Measurements from ENCODE around the gene STYK1. TPM values are rescaled to one million over a fixed set of nuclear protein-coding genes. Genes with fewer than 3 reads are reported as not detected.

STYK1 gene
- total and polyA plus RNA-seq, 9 of the 15 experiments (the other 6 are each of a cell fraction or from before 2014, with no cell fraction given), result 0.31 to 1.8 (median 0.64) TPM

DNA sequence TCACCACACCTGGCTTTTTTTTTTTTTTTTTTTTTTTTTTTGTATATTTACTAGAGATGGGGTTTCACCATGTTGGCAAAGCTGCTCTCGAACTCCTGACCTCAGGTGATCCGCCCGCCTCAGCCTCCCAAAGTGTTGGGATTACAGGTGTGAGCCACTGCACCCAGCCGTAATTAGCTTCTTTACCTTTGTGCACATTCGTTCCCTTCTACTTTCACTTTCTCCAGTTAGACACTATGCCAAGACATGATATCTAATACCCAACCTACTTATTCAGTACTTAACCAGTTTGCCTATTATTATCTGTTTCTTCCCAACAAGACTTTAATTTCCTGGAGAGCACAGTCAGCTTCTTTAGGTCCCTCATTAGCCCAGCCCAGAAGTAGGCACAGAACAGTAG is 5.3 kb downstream of the STYK1 start:
- H3K4me1 ChIP-seq (replicated peaks in 1 of 2; ENCODE audit: control insufficient read depth in 2 of 2, insufficient read depth in 2 of 2, low read length in 2 of 2), result peaks cover 0 to 3% of the 10 kb centered on the region in 2 experiments; a peak in 3 of 5 replicates
- H3K79me2 ChIP-seq (ENCODE audit: control insufficient read depth, insufficient read depth, low read length), result no peaks in the 10 kb centered on the region
- CTCF ChIA-PET (ENCODE audit: low intra/inter-chr PET ratio), result no interaction called here
- no peak overlapping the region for H3K4me2 ChIP-seq (ENCODE audit: insufficient read depth, low read length)
- no peak for DNase-seq (ENCODE audit: extremely low read depth in 1 of 4, low spot score in 3 of 4)
- BruUV-seq (replicated peaks), result no TSS peak
- no peaks in the 10 kb centered on the region for H3K9me3 ChIP-seq (replicated peaks; ENCODE audit: control insufficient read depth, insufficient read depth, low read depth, low read length)
- no peaks in the 10 kb centered on the region for H3K27me3 ChIP-seq (ENCODE audit: control insufficient read depth in 2 of 2, insufficient read depth in 2 of 2, low read length in 2 of 2)
- H3K9me1 ChIP-seq (ENCODE audit: control insufficient read depth, insufficient read depth, low read length), result no peaks in the 10 kb centered on the region
- WGBS (ENCODE audit: insufficient coverage, low coverage, missing lambda C conversion rate), result no CpG with 5 or more reads among the region's 5 CpGs
- POLR2A ChIA-PET, result no interaction called here
- intact Hi-C loops (cut with micrococcal nuclease), result no loop called here
- no peak for FAIRE-seq
- in situ Hi-C loops (cut with MboI), result no loop called here
- H2AFZ ChIP-seq (ENCODE audit: low read depth, low read length), result no peak overlapping the region
- H3K4me3 ChIP-seq, result no peak overlapping the region
- H4K20me1 ChIP-seq (replicated peaks; ENCODE audit: control insufficient read depth, insufficient read depth, low read length), result no peaks in the 10 kb centered on the region
- TF ChIP-seq, protein P1, sequence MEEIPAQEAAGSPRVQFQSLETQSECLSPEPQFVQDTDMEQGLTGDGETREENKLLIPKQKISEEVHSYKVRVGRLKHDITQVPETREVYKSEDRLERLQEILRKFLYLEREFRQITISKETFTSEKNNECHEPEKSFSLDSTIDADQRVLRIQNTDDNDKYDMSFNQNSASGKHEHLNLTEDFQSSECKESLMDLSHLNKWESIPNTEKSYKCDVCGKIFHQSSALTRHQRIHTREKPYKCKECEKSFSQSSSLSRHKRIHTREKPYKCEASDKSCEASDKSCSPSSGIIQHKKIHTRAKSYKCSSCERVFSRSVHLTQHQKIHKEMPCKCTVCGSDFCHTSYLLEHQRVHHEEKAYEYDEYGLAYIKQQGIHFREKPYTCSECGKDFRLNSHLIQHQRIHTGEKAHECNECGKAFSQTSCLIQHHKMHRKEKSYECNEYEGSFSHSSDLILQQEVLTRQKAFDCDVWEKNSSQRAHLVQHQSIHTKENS (CRISPR knock-in tag; IDR thresholded peaks at IDR 0.05), result no peak
- no peaks in the 10 kb centered on the region for H3K36me3 ChIP-seq (ENCODE audit: control insufficient read depth, insufficient read depth, low read length)
- no peak overlapping the region for H3K9ac ChIP-seq (ENCODE audit: insufficient read depth in 1 of 2, low read depth in 2 of 2, low read length in 2 of 2)
- H3K27ac ChIP-seq (ENCODE audit: extremely low read depth, low read depth, low read length), result no peak overlapping the region
- no peak for ATAC-seq

DNA sequence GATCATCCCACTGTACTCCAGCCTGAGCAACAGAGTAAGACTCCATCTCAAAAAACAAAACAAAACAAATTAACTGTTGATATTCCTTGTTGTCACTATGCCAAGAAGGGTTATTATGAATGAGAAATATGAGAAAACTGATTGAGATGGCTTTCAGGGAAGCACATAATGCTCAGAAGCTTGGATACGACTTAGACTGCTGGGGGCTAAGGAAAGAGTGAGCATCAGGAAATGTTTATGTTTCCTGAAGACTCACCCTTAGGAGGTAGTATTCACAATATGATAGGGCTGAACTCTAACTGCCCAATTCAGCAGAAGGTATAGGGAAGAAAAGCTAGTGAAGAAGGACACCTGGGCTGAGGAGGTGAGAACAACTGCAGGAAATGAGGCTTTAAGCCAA is 6.3 kb downstream of the STYK1 start:
- no peaks in the 10 kb centered on the region for H3K36me3 ChIP-seq (ENCODE audit: control insufficient read depth, insufficient read depth, low read length)
- TF ChIP-seq, protein P2, sequence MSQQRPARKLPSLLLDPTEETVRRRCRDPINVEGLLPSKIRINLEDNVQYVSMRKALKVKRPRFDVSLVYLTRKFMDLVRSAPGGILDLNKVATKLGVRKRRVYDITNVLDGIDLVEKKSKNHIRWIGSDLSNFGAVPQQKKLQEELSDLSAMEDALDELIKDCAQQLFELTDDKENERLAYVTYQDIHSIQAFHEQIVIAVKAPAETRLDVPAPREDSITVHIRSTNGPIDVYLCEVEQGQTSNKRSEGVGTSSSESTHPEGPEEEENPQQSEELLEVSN (IDR thresholded peaks at IDR 0.05; ENCODE audit: borderline replicate concordance in 1 of 2, extremely low read depth in 1 of 2, insufficient read depth in 1 of 2, insufficient read length in 1 of 2, low read depth in 1 of 2, low read length in 1 of 2, poor library complexity in 1 of 2, severe bottlenecking in 1 of 2), result no peak
- TF ChIP-seq, protein P3, sequence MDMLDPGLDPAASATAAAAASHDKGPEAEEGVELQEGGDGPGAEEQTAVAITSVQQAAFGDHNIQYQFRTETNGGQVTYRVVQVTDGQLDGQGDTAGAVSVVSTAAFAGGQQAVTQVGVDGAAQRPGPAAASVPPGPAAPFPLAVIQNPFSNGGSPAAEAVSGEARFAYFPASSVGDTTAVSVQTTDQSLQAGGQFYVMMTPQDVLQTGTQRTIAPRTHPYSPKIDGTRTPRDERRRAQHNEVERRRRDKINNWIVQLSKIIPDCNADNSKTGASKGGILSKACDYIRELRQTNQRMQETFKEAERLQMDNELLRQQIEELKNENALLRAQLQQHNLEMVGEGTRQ (CRISPR knock-in tag; IDR thresholded peaks at IDR 0.05), result no peak
- TF ChIP-seq MEF2A (IDR thresholded peaks at IDR 0.05; ENCODE audit: control insufficient read depth, low read depth, low read length) (no peak), CHD4 (IDR thresholded peaks at IDR 0.05; ENCODE audit: insufficient read depth, insufficient replicate concordance, low read depth, low read length, poor library complexity, severe bottlenecking) (no peak), NR4A1 (CRISPR knock-in tag; IDR thresholded peaks at IDR 0.05) (no peak), NR4A1 (tag; IDR thresholded peaks at IDR 0.05) (no peak), NR1H2 (CRISPR knock-in tag; IDR thresholded peaks at IDR 0.05) (no peak), ZNF436 (CRISPR knock-in tag; IDR thresholded peaks at IDR 0.05) (no peak), XRCC5 (IDR thresholded peaks at IDR 0.05; ENCODE audit: low read depth, low read length) (no peak), TSC22D4 (tag; IDR thresholded peaks at IDR 0.05) (no peak)
- H3K4me3 ChIP-seq, result no peak overlapping the region
- H3K27ac ChIP-seq (ENCODE audit: extremely low read depth, low read depth, low read length), result no peak overlapping the region
- DNase-seq (ENCODE audit: extremely low read depth in 1 of 4, low spot score in 3 of 4), result no peak
- FAIRE-seq, result no peak
- no peak overlapping the region for H3K9ac ChIP-seq (ENCODE audit: insufficient read depth in 1 of 2, low read depth in 2 of 2, low read length in 2 of 2)
- intact Hi-C loops (cut with micrococcal nuclease) (no loop called here), in situ Hi-C loops (cut with MboI) (no loop called here)
- no peak overlapping the region for H2AFZ ChIP-seq (ENCODE audit: low read depth, low read length)
- no peaks in the 10 kb centered on the region for H3K9me1 ChIP-seq (ENCODE audit: control insufficient read depth, insufficient read depth, low read length)
- ChIA-PET POLR2A (no interaction called here), CTCF (ENCODE audit: low intra/inter-chr PET ratio) (no interaction called here)
- no peak for ATAC-seq
- no peaks in the 10 kb centered on the region for H3K4me1 ChIP-seq (replicated peaks in 1 of 2; ENCODE audit: control insufficient read depth in 2 of 2, insufficient read depth in 2 of 2, low read length in 2 of 2)
- BruUV-seq (replicated peaks), result no TSS peak
- no peaks in the 10 kb centered on the region for H3K9me3 ChIP-seq (replicated peaks; ENCODE audit: control insufficient read depth, insufficient read depth, low read depth, low read length)
- no peaks in the 10 kb centered on the region for H4K20me1 ChIP-seq (replicated peaks; ENCODE audit: control insufficient read depth, insufficient read depth, low read length)
- no peaks in the 10 kb centered on the region for H3K27me3 ChIP-seq (ENCODE audit: control insufficient read depth in 2 of 2, insufficient read depth in 2 of 2, low read length in 2 of 2)
- no peaks in the 10 kb centered on the region for H3K79me2 ChIP-seq (ENCODE audit: control insufficient read depth, insufficient read depth, low read length)
- 57% methylated on average over 1 of the region's 1 CpG for WGBS (ENCODE audit: insufficient coverage, low coverage, missing lambda C conversion rate)
- no peak overlapping the region for H3K4me2 ChIP-seq (ENCODE audit: insufficient read depth, low read length)

All from K562 (cell line).